PC-3 (cell line): ENCODE results near the gene SPATA1.

Experiments
- EZH2 ChIP-seq: fragments of 300-600 bp; sonication (generic); IDR thresholded peaks from one replicate; pipeline ENCODE4 v1.6.1; 2017; ENCODE audit warnings: antibody characterized with exemption, mild to moderate bottlenecking, low read length; ENCODE audit not compliant: unreplicated experiment
- EZH2phosphoT487 ChIP-seq: fragments of 300-600 bp; sonication (generic); IDR thresholded peaks from 2 replicates; pipeline ENCODE4 v1.6.1; 2018; ENCODE audit warnings: mild to moderate bottlenecking, antibody characterized with exemption, low read length, borderline replicate concordance
- TF ChIP-seq, protein P1 (sequence below): fragments of 300-600 bp; sonication (generic); conservative IDR thresholded peaks from 2 replicates; pipeline ENCODE4 v1.5.1; 2017; ENCODE audit warnings: antibody characterized with exemption, low read depth, mild to moderate bottlenecking, low read length

DNA sequence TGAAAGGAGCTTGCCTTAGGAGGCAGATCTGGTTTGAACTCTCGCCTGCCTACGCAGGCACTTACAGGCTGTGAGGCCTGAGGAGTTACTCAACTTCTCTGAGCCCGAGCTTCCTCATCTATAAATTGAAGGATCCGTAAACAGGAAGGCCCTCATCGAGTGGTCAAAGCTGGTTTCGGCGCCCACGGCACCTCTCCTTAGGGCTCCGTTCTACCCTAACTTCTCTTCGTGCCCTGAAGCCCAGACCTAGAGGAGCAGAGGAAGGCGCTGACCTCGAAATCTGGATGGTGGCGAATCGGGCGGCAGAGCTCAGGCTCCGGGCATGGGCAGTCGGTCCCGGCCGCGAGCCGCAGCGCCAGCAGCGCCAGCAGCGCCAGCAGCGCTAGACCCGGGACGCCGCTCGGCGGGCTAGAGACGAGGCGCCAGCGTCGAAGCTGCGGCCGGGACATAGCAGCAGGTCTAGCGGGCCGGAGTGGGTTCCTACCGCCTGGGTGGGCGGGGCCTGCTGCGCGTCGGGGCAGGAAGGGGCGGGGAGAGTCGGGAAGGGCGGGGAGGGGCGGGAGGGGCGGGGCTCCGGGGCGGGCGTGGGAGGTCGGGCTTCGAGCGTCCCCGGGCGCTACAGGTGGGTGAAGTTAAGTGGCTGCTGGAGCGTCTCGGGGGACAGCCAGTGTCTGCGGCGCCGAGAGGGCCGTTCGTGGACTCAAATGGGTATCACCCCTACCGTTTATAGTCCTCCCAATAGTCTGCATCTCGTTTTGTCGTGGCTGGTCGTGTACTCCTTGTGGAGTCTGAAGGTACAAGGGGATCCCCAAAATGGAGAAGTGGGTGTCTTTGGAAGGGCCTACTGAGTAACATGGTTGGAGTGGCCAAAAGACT lies 68.0 kb downstream of the SPATA1 start, which contains the start of gene CTBS:
- TF ChIP-seq, protein P1, sequence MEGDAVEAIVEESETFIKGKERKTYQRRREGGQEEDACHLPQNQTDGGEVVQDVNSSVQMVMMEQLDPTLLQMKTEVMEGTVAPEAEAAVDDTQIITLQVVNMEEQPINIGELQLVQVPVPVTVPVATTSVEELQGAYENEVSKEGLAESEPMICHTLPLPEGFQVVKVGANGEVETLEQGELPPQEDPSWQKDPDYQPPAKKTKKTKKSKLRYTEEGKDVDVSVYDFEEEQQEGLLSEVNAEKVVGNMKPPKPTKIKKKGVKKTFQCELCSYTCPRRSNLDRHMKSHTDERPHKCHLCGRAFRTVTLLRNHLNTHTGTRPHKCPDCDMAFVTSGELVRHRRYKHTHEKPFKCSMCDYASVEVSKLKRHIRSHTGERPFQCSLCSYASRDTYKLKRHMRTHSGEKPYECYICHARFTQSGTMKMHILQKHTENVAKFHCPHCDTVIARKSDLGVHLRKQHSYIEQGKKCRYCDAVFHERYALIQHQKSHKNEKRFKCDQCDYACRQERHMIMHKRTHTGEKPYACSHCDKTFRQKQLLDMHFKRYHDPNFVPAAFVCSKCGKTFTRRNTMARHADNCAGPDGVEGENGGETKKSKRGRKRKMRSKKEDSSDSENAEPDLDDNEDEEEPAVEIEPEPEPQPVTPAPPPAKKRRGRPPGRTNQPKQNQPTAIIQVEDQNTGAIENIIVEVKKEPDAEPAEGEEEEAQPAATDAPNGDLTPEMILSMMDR, result no peak
- TF ChIP-seq EZH2 (no peak), EZH2phosphoT487 (no peak)
